K562 (cell line): ENCODE results near the gene TENM4. TPM values are rescaled to one million over a fixed set of nuclear protein-coding genes. Genes with fewer than 3 reads are reported as not detected.

ENCODE experiments used
- ATAC-seq: fragments of 200-7000 bp; cut with Tn5 transposase; 3 replicates; pipeline ENCODE4 v1.9.1; 2020; ENCODE audit warnings: moderate library complexity
- BruUV-seq: library from RNA; stranded (reverse); fragments of 400-500 nt; replicated peaks from 2 replicates; lab custom pipeline; 2021; lab: Mats Ljungman, UMichigan
- CTCF ChIA-PET: fragments of 300-600 bp; formaldehyde crosslinking; extraction: SDS; loops from one replicate; lab custom pipeline; 2021; ENCODE audit warnings: low intra/inter-chr PET ratio; lab: Yijun Ruan, JAX
- POLR2A ChIA-PET: fragments of 300-600, 350-650 bp; sonication (Branson Sonifier 250); formaldehyde crosslinking; extraction: SDS; loops from one replicate; lab custom pipeline; 2021; ENCODE audit warnings: antibody characterized with exemption, inconsistent platforms; lab: Yijun Ruan, JAX
- DNase-seq, 4 experiments: peaks; one replicate each; pipeline versions ENCODE4 v3.0.0 to v3.0.0-alpha.2; 2011 to 2018; ENCODE audit warnings: low spot score in 3 of 4, mixed read lengths in 3 of 4; ENCODE audit errors: extremely low read depth in 1 of 4
- FAIRE-seq: peaks from 2 replicates; lab custom pipeline; 2011; peaks lifted over from hg19 to GRCh38; lab: Jason Lieb, UNC
- H2AFZ ChIP-seq: 2 replicates; pipeline ENCODE4 v1.6.0; 2011; ENCODE audit warnings: low read depth, low read length, control low read depth, inconsistent platforms
- H3K27ac ChIP-seq: fragments of 200-600 bp; 3 replicates; pipeline ENCODE4 v1.8.0; 2011; ENCODE audit warnings: low read depth, mild to moderate bottlenecking, control low read depth, inconsistent platforms, low read length, moderate library complexity, mixed read lengths; ENCODE audit errors: extremely low read depth
- H3K27me3 ChIP-seq, 2 experiments: fragments of 300-600 bp in 1 of 2; 2 replicates in 1 of 2; 3 replicates in 1 of 2; pipeline versions ENCODE4 v1.6.0 to v1.8.0; 2011; ENCODE audit warnings: inconsistent platforms in 2 of 2, low read length in 2 of 2, mild to moderate bottlenecking in 1 of 2, mixed read lengths in 1 of 2, moderate library complexity in 1 of 2; ENCODE audit not compliant: control insufficient read depth in 2 of 2, insufficient read depth in 2 of 2
- H3K36me3 ChIP-seq: fragments of 300-600 bp; 3 replicates; pipeline ENCODE4 v1.8.0; 2011; ENCODE audit warnings: mild to moderate bottlenecking, low read length, inconsistent platforms; ENCODE audit not compliant: control insufficient read depth, insufficient read depth
- H3K4me1 ChIP-seq, 2 experiments: fragments of 200-600 bp in 1 of 2; replicated peaks in 1 of 2; 2 replicates in 1 of 2; 3 replicates in 1 of 2; pipeline versions ENCODE4 v1.5.1 to v1.8.0; 2011; ENCODE audit warnings: inconsistent platforms in 2 of 2, low read length in 2 of 2, mild to moderate bottlenecking in 1 of 2, mixed read lengths in 1 of 2, moderate library complexity in 1 of 2; ENCODE audit not compliant: control insufficient read depth in 2 of 2, insufficient read depth in 2 of 2
- H3K4me2 ChIP-seq: 2 replicates; pipeline ENCODE4 v1.6.1; 2011; ENCODE audit warnings: low read length, control low read depth, inconsistent platforms, mixed read lengths; ENCODE audit not compliant: insufficient read depth
- H3K4me3 ChIP-seq: fragments of 200-600 bp; sonication (generic), shearing (Covaris generic); 2 replicates; pipeline ENCODE4 v1.5.1; 2016; ENCODE audit warnings: control low read depth, inconsistent platforms
- H3K79me2 ChIP-seq: fragments of 200-600 bp; 3 replicates; pipeline ENCODE4 v1.8.0; 2011; ENCODE audit warnings: low read length, inconsistent platforms; ENCODE audit not compliant: control insufficient read depth, insufficient read depth
- H3K9ac ChIP-seq, 2 experiments: 2 replicates each; pipeline versions ENCODE4 v1.6.0 to v1.6.1; 2011; ENCODE audit warnings: low read depth in 2 of 2, low read length in 2 of 2, control low read depth in 1 of 2, inconsistent platforms in 1 of 2, mild to moderate bottlenecking in 1 of 2, mixed read lengths in 1 of 2; ENCODE audit not compliant: insufficient read depth in 1 of 2
- H3K9me1 ChIP-seq: one replicate; pipeline ENCODE4 v1.6.0; 2011; ENCODE audit warnings: inconsistent platforms, mild to moderate bottlenecking, low read length, moderate library complexity; ENCODE audit not compliant: control insufficient read depth, insufficient read depth
- H3K9me3 ChIP-seq: replicated peaks from 2 replicates; pipeline ENCODE4 v1.5.1; 2011; ENCODE audit warnings: low read depth, low read length, inconsistent platforms; ENCODE audit not compliant: control insufficient read depth, insufficient read depth
- H4K20me1 ChIP-seq: replicated peaks from 2 replicates; pipeline ENCODE4 v1.6.1; 2011; ENCODE audit warnings: low read length, inconsistent platforms, mixed read lengths; ENCODE audit not compliant: control insufficient read depth, insufficient read depth
- HDAC3 ChIP-seq: fragments of 450-650 bp; IDR thresholded peaks from 2 replicates; pipeline ENCODE4 v1.6.1; 2018; ENCODE audit warnings: borderline replicate concordance, mild to moderate bottlenecking, moderate library complexity; ENCODE audit not compliant: partially characterized antibody
- HMG20A ChIP-seq: fragments of 450-650 bp; formaldehyde crosslinking; conservative IDR thresholded peaks from 2 replicates; pipeline ENCODE4 v1.4.0; 2020; ENCODE audit warnings: mild to moderate bottlenecking, mixed read lengths
- MLX ChIP-seq, 2 experiments: fragments of 450-650 bp in 1 of 2; sonication (generic) in 1 of 2; formaldehyde crosslinking; conservative IDR thresholded peaks; 2 replicates each; pipeline versions ENCODE4 v1.4.0 to v1.8.1; 2020 to 2022; ENCODE audit warnings: mild to moderate bottlenecking in 1 of 2, missing genetic modification reagents in 1 of 2
- PHB ChIP-seq: fragments of 250-450 bp; sonication (Bioruptor Pico); IDR thresholded peaks from 2 replicates; pipeline ENCODE4 v1.5.0; 2021
- RNF2 ChIP-seq: sonication (generic); IDR thresholded peaks from 2 replicates; pipeline ENCODE4 v1.6.1; 2016
- SP2 ChIP-seq: IDR thresholded peaks from 2 replicates; pipeline ENCODE4 v1.6.1; 2011; ENCODE audit warnings: mild to moderate bottlenecking, low read depth, low read length, moderate library complexity; ENCODE audit not compliant: poor library complexity, severe bottlenecking; ENCODE audit errors: extremely low read depth
- STAT5A ChIP-seq: IDR thresholded peaks from 2 replicates; pipeline ENCODE4 v1.6.1; 2012; ENCODE audit warnings: low read length, inconsistent platforms, borderline replicate concordance
- TAF9B ChIP-seq: fragments of 450-650 bp; IDR thresholded peaks from 2 replicates; pipeline ENCODE4 v1.6.1; 2018; ENCODE audit warnings: mild to moderate bottlenecking; ENCODE audit not compliant: partially characterized antibody
- TRIM24 ChIP-seq, 2 experiments: fragments of 450-650 bp; IDR thresholded peaks; 2 replicates each; pipeline ENCODE4 v1.6.1; 2016
- YY1 ChIP-seq, 3 experiments: IDR thresholded peaks; 2 replicates each; pipeline ENCODE4 v1.6.1; 2011; ENCODE audit warnings: low read length in 2 of 3, mild to moderate bottlenecking in 2 of 3, moderate library complexity in 2 of 3, borderline replicate concordance in 1 of 3, control low read depth in 1 of 3, low read depth in 1 of 3; ENCODE audit not compliant: insufficient read depth in 3 of 3, insufficient replicate concordance in 2 of 3, control insufficient read depth in 1 of 3, insufficient read length in 1 of 3; ENCODE audit errors: extremely low read depth in 1 of 3
- ZNF24 ChIP-seq: fragments of 450-650 bp; IDR thresholded peaks from 2 replicates; pipeline ENCODE4 v1.6.1; 2016
- ZNF766 ChIP-seq: fragments of 200-800 bp; sonication (Bioruptor generic); conservative IDR thresholded peaks from 2 replicates; pipeline ENCODE4 v1.6.1; 2016; ENCODE audit warnings: missing genetic modification characterization, missing compliant biosample characterization
- WGBS: fragments of 100-300 bp; shearing (Covaris generic); methylation state at CpG from one replicate; pipeline ENCODE4 v1.1.6; 2016; ENCODE audit warnings: low coverage, mixed read lengths; ENCODE audit not compliant: insufficient coverage; ENCODE audit errors: missing lambda C conversion rate; 5-methylcytosine and 5-hydroxymethylcytosine counted together
- in situ Hi-C: fragments of 300-500 bp; cut with MboI; formaldehyde crosslinking; loops from 4 replicates; pipeline ENCODE4 v1.15.0; 2018; ENCODE audit warnings: inconsistent platforms, mixed read lengths
- intact Hi-C: fragments of 100-400 bp; cut with micrococcal nuclease; formaldehyde crosslinking; loops from 2 replicates; pipeline ENCODE4 v1.14.2; 2022
- polyA plus RNA-seq, 8 experiments: library from polyadenylated mRNA; depleted of rRNA in 4 of 8; stranded (reverse) in 5 of 8; unstranded in 3 of 8; fragments of >200 nt; fragmentation: Nextera tagmentation in 2 of 8; fragmentation: Illumina TruSeq in 1 of 8; extraction: Ambion mirVana in 2 of 8; extraction: Trizol in 1 of 8; gene quantifications; 2 replicates each; pipeline versions ENCODE4 v1.2.1 to v1.2.3, GENCODE V29; 2011 to 2014; ENCODE audit warnings: inconsistent platforms in 1 of 8, missing spikeins in 1 of 8
- total RNA-seq, 7 experiments: library from RNA; depleted of rRNA in 6 of 7; stranded (reverse); fragments of >200 nt in 6 of 7; fragmentation: Illumina TruSeq in 2 of 7; extraction: Trizol in 2 of 7; gene quantifications; 2 replicates each; pipeline versions ENCODE4 v1.2.1 to v1.2.3, GENCODE V29; 2011 to 2021; ENCODE audit warnings: low replicate concordance in 1 of 7

TENM4 gene
- total and polyA plus RNA-seq, 9 of the 15 experiments (the other 6 are each of a cell fraction or from before 2014, with no cell fraction given) = 0.16 TPM; not detected in 8

DNA sequence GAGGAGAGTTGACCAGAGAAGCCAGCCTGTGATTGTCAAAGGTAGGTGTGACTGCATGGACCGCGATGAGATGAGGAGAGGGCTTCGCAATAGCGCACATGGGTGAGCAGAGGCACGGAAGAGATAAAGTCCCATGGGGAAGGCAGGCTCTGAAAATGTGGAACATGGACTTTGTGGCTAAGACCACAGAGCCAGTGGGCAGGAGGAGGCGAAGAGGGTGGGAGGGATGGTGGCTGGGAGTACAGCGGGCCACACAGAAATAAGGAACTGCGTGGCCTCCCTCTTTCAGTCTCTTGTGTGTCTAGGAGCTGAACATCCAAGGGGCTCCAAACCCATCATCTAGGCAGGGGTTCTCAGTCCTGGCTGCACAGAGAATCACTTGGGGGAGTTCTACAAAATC lies 98.6 kb downstream of the TENM4 start:
- H2AFZ ChIP-seq = no peak overlapping the region
- no TSS peak for BruUV-seq
- no peaks in the 10 kb centered on the region for H3K27me3 ChIP-seq
- no peaks in the 10 kb centered on the region for H4K20me1 ChIP-seq
- DNase-seq (no peak), FAIRE-seq (no peak), ATAC-seq (no peak)
- H3K27ac ChIP-seq = no peak overlapping the region
- ChIA-PET POLR2A (interaction anchor here (1.0 kb wide), 1 partner anchor 12 kb away, joined by 4 read pairs; no protein-coding TSS in a partner anchor), CTCF (no interaction called here)
- no peak overlapping the region for H3K4me2 ChIP-seq
- H3K79me2 ChIP-seq = no peaks in the 10 kb centered on the region
- WGBS = 0% methylated on average over 8 of the region's 8 CpGs
- no peak for TF ChIP-seq TRIM24 (IDR thresholded peaks at IDR 0.05)
- TF ChIP-seq HDAC3 = no peak
- no peak for TF ChIP-seq RNF2
- no peak for TF ChIP-seq STAT5A
- TF ChIP-seq ZNF24 = no peak
- TF ChIP-seq HMG20A = no peak
- TF ChIP-seq ZNF766 (CRISPR knock-in tag) = no peak
- no peak for TF ChIP-seq TAF9B
- TF ChIP-seq YY1 (IDR thresholded peaks at IDR 0.05; ENCODE audit: borderline replicate concordance in 1 of 3, control insufficient read depth in 1 of 3, extremely low read depth in 1 of 3, insufficient read depth in 3 of 3, insufficient read length in 1 of 3, insufficient replicate concordance in 2 of 3, low read depth in 1 of 3, low read length in 2 of 3) = no peak
- TF ChIP-seq SP2 = no peak
- TF ChIP-seq PHB (CRISPR knock-in tag) = no peak
- TF ChIP-seq MLX (CRISPR knock-in tag; conservative IDR thresholded peaks at IDR 0.05) = no peak
- H3K9ac ChIP-seq = no peak overlapping the region
- no peaks in the 10 kb centered on the region for H3K9me1 ChIP-seq
- intact Hi-C loops = no loop called here
- in situ Hi-C loops = no loop called here
- no peak overlapping the region for H3K4me3 ChIP-seq
- H3K36me3 ChIP-seq = no peaks in the 10 kb centered on the region
- H3K4me1 ChIP-seq = no peaks in the 10 kb centered on the region
- H3K9me3 ChIP-seq = no peaks in the 10 kb centered on the region
